Activated CD4-positive, alpha-beta T cell treated with anti-CD3 and anti-CD28 coated beads, Interleukin-2, amount 50 U/mL, for 24 hours (primary cell): Measurements from ENCODE around the gene MESP1.
"Not testable (repeated sequence)": the region's sequence is repeated elsewhere in the genome, so short reads cannot be mapped to it uniquely, and the experiment has no call there.

ENCODE experiments used
- DNase-seq, 2 donors: peaks; one replicate each; pipeline ENCODE4 v3.0.0-alpha.2; 2020; ENCODE audit warnings: low read depth in 1 of 2, low spot score in 1 of 2

MESP1 gene

GRCh38 chr15:89750560-89751542, at the start of gene MESP1:
TSS of gene MESP1 (minus strand) at chr15:89751249. CDS start at chr15:89751231, 18 bp downstream.
- DNase-seq: peak; percentile 76 to 78

- no peak for DNase-seq
Observed at GRCh38 chr15:89799918-89800498, 49.0 kb upstream of the MESP1 start.

- DNase-seq: no peak
Observed at GRCh38 chr15:89799011-89799911, 48.2 kb upstream of the MESP1 start.

GRCh38 chr15:89797678-89798201, 46.7 kb upstream of the MESP1 start:
- no peak for DNase-seq

GRCh38 chr15:89795996-89796395, 44.9 kb upstream of the MESP1 start:
- DNase-seq: no peak

- no peak for DNase-seq
Observed at GRCh38 chr15:89794627-89795241, 43.7 kb upstream of the MESP1 start.

GRCh38 chr15:89792106-89792805, 41.2 kb upstream of the MESP1 start:
- DNase-seq: no peak

- DNase-seq: no peak
Observed at GRCh38 chr15:89790661-89791060, 39.6 kb upstream of the MESP1 start.

GRCh38 chr15:89790206-89790605, 39.2 kb upstream of the MESP1 start:
- no peak for DNase-seq

GRCh38 chr15:89788585-89788984, 37.5 kb upstream of the MESP1 start:
- not testable (repeated sequence) for DNase-seq

GRCh38 chr15:89787944-89788343, 36.9 kb upstream of the MESP1 start:
- DNase-seq: no peak

GRCh38 chr15:89785774-89786140, 34.7 kb upstream of the MESP1 start:
- no peak for DNase-seq

- no peak for DNase-seq
Observed at GRCh38 chr15:89785064-89785773, 34.2 kb upstream of the MESP1 start.

- DNase-seq: no peak
Observed at GRCh38 chr15:89784686-89784960, 33.6 kb upstream of the MESP1 start.

GRCh38 chr15:89783861-89784685, 33.0 kb upstream of the MESP1 start:
- no peak for DNase-seq

GRCh38 chr15:89783111-89783860, 32.2 kb upstream of the MESP1 start:
- DNase-seq: no peak

GRCh38 chr15:89782619-89782950, 31.5 kb upstream of the MESP1 start:
- not testable (repeated sequence) for DNase-seq

GRCh38 chr15:89781891-89782618, 31.0 kb upstream of the MESP1 start:
- DNase-seq: no peak
